Urinary bladder (tissue), 4 donors: ENCODE results near the gene BRCA1. TPM values are rescaled to one million over a fixed set of nuclear protein-coding genes. Genes with fewer than 3 reads are reported as not detected.

ENCODE experiments used
- DNase-seq: peaks from one replicate; pipeline ENCODE4 v3.0.0-alpha.2; 2015; ENCODE audit errors: extremely low spot score
- H3K27ac ChIP-seq: one replicate; pipeline ENCODE4 v1.5.1; 2013; ENCODE audit warnings: low read depth, mild to moderate bottlenecking, moderate library complexity
- H3K36me3 ChIP-seq: one replicate; pipeline ENCODE4 v1.6.1; 2013; ENCODE audit warnings: mild to moderate bottlenecking, moderate library complexity; ENCODE audit not compliant: insufficient read depth
- H3K4me1 ChIP-seq: one replicate; pipeline ENCODE4 v1.6.1; 2013; ENCODE audit warnings: mild to moderate bottlenecking, moderate library complexity; ENCODE audit not compliant: insufficient read depth
- H3K4me3 ChIP-seq: one replicate; pipeline ENCODE4 v1.5.1; 2013; ENCODE audit warnings: low read depth, low read length
- WGBS: extraction: QIAGEN DNeasy Blood & Tissue Kit; methylation state at CpG from one replicate; pipeline ENCODE4 v1.1.7; 2013; 5-methylcytosine and 5-hydroxymethylcytosine counted together
- polyA plus RNA-seq: library from polyadenylated mRNA; stranded (reverse); fragments of 200-250 nt; gene quantifications from one replicate; pipeline ENCODE4 v1.2.3, GENCODE V29; 2013
- total RNA-seq: library from RNA; depleted of rRNA; stranded (reverse); fragments of >200 nt; gene quantifications from one replicate; pipeline ENCODE4 v1.2.3, GENCODE V29; 2014
- donor health status: healthy with polysubstance abuse.
- donor health status: healthy.

The BRCA1 gene
- total and polyA plus RNA-seq, 2 donors = 3.5 to 23.3 TPM

GRCh38 chr17:43019418-43019817 lies 105.7 kb downstream of the BRCA1 start:
- no peak overlapping the region for H3K4me3 ChIP-seq
- H3K27ac ChIP-seq = peak overlapping the region; percentile 42
- DNase-seq = no peak
- H3K4me1 ChIP-seq = peaks cover 1% of the 10 kb centered on the region
- no peaks in the 10 kb centered on the region for H3K36me3 ChIP-seq
- WGBS = 24% methylated on average over 7 of the region's 7 CpGs

- Histone ChIP-seq H3K4me1 (peaks cover 1% of the 10 kb centered on the region), H3K4me3 (no peak overlapping the region)
Observed at GRCh38 chr17:43018932-43019331, 106.2 kb downstream of the BRCA1 start.

GRCh38 chr17:43018008-43018853 lies 106.9 kb downstream of the BRCA1 start:
- peaks cover 1% of the 10 kb centered on the region for H3K4me1 ChIP-seq
- H3K36me3 ChIP-seq = no peaks in the 10 kb centered on the region
- no peak overlapping the region for H3K4me3 ChIP-seq
- DNase-seq = no peak
- no peak overlapping the region for H3K27ac ChIP-seq
- 65% methylated on average over 19 of the region's 19 CpGs for WGBS

More at GRCh38 chr17:43018932-43019331, 106.2 kb downstream of the BRCA1 start:
- Histone ChIP-seq H3K36me3 (no peaks in the 10 kb centered on the region), H3K27ac (no peak overlapping the region)
- 40% methylated on average over 4 of the region's 4 CpGs for WGBS
- DNase-seq = no peak

GRCh38 chr17:43016216-43016615 lies 108.9 kb downstream of the BRCA1 start:
- Histone ChIP-seq H3K4me3 (no peak overlapping the region), H3K27ac (peak overlapping the region; percentile 7), H3K36me3 (peaks cover 2% of the 10 kb centered on the region), H3K4me1 (peaks cover 1% of the 10 kb centered on the region)
- WGBS = 85% methylated on average over 7 of the region's 7 CpGs
- DNase-seq = no peak

- H3K36me3 ChIP-seq = peaks cover 2% of the 10 kb centered on the region
- 54% methylated on average over 9 of the region's 9 CpGs for WGBS
Observed at GRCh38 chr17:43015579-43015978, 109.6 kb downstream of the BRCA1 start.

GRCh38 chr17:43014649-43015542 lies 110.3 kb downstream of the BRCA1 start:
- no peak for DNase-seq
- Histone ChIP-seq H3K36me3 (peaks cover 2% of the 10 kb centered on the region), H3K27ac (no peak overlapping the region), H3K4me3 (no peak overlapping the region), H3K4me1 (no peaks in the 10 kb centered on the region)
- WGBS = 78% methylated on average over 8 of the region's 8 CpGs

More at GRCh38 chr17:43015579-43015978, 109.6 kb downstream of the BRCA1 start:
- Histone ChIP-seq H3K27ac (no peak overlapping the region), H3K4me3 (no peak overlapping the region), H3K4me1 (peaks cover 1% of the 10 kb centered on the region)
- no peak for DNase-seq

GRCh38 chr17:43014020-43014648 lies 111.0 kb downstream of the BRCA1 start:
- WGBS = 70% methylated on average over 12 of the region's 12 CpGs
- Histone ChIP-seq H3K4me1 (no peaks in the 10 kb centered on the region), H3K27ac (no peak overlapping the region), H3K4me3 (no peak overlapping the region), H3K36me3 (peaks cover 2% of the 10 kb centered on the region)
- no peak for DNase-seq

GRCh38 chr17:43013296-43013695 lies 111.9 kb downstream of the BRCA1 start:
- Histone ChIP-seq H3K36me3 (peaks cover 2% of the 10 kb centered on the region), H3K27ac (no peak overlapping the region)

GRCh38 chr17:43011728-43012472 lies 113.3 kb downstream of the BRCA1 start:
- no peak overlapping the region for H3K27ac ChIP-seq
- H3K4me1 ChIP-seq = no peaks in the 10 kb centered on the region
- no peak overlapping the region for H3K4me3 ChIP-seq
- peaks cover 2% of the 10 kb centered on the region for H3K36me3 ChIP-seq
- WGBS = 72% methylated on average over 15 of the region's 15 CpGs
- no peak for DNase-seq

More at GRCh38 chr17:43013296-43013695, 111.9 kb downstream of the BRCA1 start:
- Histone ChIP-seq H3K4me1 (no peaks in the 10 kb centered on the region), H3K4me3 (no peak overlapping the region)
- DNase-seq = no peak
- WGBS = 76% methylated on average over 8 of the region's 8 CpGs

GRCh38 chr17:43010667-43011308 lies 114.4 kb downstream of the BRCA1 start:
- no peaks in the 10 kb centered on the region for H3K4me1 ChIP-seq

GRCh38 chr17:43006639-43007551 lies 118.3 kb downstream of the BRCA1 start, which contains the start of gene IFI35:
IFI35 (plus strand) TSS chr17:43006784; CDS start chr17:43006948, 164 bp downstream.
- Histone ChIP-seq H3K36me3 (no peaks in the 10 kb centered on the region), H3K4me1 (no peaks in the 10 kb centered on the region), H3K27ac (peak within 1 kb of the TSS; percentile 90), H3K4me3 (peak within 1 kb of the TSS; percentile 68)
- 28% methylated on average over 18 of the region's 18 CpGs for WGBS
- peak; percentile 47 for DNase-seq

More at GRCh38 chr17:43010667-43011308, 114.4 kb downstream of the BRCA1 start:
- Histone ChIP-seq H3K36me3 (peaks cover 2% of the 10 kb centered on the region), H3K27ac (no peak overlapping the region), H3K4me3 (no peak overlapping the region)
- no peak for DNase-seq
- 92% methylated on average over 5 of the region's 5 CpGs for WGBS
